GM19238 (cell line): ENCODE measurements around the gene JSRP1.

Experiments used
- DNase-seq: peaks from one replicate; pipeline ENCODE4 v3.0.0; 2011; ENCODE audit warnings: low spot score; ENCODE audit not compliant: insufficient read length

Gene JSRP1, protein sequence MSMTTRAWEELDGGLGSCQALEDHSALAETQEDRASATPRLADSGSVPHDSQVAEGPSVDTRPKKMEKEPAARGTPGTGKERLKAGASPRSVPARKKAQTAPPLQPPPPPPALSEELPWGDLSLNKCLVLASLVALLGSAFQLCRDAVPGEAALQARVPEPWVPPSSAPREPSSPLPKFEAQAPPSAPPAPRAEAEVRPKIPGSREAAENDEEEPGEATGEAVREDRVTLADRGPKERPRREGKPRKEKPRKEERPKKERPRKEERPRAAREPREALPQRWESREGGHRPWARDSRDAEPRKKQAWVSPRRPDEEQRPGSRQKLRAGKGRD

DNA sequence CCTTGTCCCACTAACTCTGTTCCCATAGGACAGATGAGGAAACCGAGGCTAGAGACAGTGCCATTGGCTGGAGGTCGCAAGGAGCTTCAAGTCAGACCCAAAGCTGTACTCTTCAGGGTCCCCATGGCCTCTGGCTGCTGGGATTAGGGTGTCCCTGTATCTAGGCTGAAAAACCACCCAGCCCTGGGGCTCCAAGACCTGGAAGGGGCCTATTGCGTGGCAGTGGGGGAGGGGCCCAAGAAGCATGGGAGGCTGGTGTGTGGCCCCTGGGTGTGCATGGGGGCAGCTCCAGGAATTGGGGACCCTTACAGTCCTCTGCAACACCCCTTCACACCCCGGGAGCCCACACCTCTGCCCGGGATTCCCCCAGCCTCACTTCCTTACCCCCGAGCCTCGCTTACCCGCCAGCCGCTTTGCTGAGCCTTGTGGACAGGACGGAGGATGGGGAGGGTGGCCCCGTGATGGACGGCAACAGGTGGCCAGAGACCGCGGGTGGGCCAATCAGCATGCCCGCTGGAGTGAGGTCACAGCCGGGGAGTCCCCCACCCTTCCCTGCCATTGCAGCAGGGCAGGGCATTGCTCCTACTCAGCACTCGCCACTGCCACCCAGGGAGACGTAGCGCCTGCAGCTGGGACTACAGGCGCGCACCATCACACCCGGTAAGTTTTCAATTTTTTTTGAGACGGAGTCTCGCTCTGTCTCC, at the start of gene JSRP1:
Gene JSRP1, minus strand, starts transcription at position 436 of the 704 bp plus-strand sequence. CDS start 1,103 bp downstream, outside the sequence.
- no peak for DNase-seq

- no peak for DNase-seq
These were observed 49.4 kb upstream of the JSRP1 start for GRCh38 chr19:2305452-2306280.

DNA sequence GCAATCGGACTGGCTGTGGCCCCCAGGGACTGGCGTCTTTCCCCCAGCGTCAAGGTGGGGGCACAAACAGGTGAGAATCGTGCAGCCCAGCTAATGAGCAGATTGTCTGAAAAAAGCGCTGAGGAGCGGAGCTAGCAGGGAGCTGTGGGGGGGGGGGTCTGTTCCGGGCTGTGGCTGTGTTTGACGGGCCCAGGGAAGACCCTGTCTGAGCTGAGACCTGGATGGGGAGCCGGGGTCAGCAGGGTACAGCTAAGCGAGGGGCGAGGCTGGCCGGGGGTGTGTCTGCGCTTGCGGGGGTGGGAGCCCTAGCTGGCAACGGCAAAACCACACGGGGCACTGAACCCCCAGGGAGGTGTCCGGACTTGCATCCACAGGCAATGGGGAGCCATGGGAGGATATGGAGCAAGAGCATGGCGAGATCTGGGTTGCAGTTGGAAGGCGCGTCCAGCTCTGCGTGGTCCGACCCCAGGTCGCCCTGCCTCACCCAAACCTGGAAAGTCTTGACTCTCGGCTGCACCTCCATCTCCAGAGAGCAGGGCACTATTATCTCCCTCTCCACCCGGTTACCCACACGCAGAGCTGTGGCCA, 47.1 kb upstream of the JSRP1 start:
- DNase-seq = no peak

- no peak for DNase-seq
These were observed 46.3 kb upstream of the JSRP1 start for GRCh38 chr19:2302319-2303210.

DNA sequence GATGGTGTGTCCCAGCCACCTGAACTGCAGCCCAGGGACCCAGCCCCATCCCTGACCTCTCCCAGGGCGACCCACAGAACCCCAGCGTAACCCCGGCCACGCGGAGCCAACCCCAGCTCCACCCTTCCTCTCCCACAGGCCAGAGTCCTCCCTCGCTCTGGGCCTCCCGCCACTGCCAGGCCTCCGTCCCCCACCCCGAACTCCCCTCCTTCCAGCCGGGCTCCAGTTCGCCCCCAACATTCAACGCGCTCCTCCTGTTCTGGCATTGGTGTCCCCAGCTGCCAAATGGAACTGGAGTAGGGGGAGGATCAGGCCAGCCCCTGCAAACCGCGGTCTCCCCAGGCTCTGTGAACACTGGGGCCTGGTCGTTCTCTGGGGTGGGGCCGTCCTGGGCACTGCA, 44.3 kb upstream of the JSRP1 start:
- no peak for DNase-seq

DNA sequence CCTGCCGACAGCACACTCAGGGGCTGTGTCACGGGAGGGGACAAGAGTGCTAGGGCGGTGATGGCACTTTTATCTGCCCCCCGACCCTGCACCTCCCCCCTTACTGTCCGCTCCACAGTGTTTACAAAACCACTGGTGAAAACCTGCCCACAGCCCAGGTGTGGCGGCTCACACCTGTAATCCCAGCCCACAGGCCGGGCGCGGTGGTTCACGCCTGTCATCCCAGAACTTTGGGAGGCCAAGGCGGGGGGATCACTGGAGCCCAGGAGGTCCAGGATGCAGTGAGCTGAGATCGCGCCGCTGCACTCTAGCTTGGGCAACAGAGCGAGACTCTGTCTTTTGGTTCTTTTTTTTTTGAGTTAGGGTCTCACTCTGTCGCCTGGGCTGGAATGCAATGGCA, 39.9 kb upstream of the JSRP1 start:
- no peak for DNase-seq

- no peak for DNase-seq
These were observed 38.6 kb upstream of the JSRP1 start for GRCh38 chr19:2294687-2295335.

- DNase-seq = no peak
These were observed 35.1 kb upstream of the JSRP1 start for GRCh38 chr19:2291185-2291751.

DNA sequence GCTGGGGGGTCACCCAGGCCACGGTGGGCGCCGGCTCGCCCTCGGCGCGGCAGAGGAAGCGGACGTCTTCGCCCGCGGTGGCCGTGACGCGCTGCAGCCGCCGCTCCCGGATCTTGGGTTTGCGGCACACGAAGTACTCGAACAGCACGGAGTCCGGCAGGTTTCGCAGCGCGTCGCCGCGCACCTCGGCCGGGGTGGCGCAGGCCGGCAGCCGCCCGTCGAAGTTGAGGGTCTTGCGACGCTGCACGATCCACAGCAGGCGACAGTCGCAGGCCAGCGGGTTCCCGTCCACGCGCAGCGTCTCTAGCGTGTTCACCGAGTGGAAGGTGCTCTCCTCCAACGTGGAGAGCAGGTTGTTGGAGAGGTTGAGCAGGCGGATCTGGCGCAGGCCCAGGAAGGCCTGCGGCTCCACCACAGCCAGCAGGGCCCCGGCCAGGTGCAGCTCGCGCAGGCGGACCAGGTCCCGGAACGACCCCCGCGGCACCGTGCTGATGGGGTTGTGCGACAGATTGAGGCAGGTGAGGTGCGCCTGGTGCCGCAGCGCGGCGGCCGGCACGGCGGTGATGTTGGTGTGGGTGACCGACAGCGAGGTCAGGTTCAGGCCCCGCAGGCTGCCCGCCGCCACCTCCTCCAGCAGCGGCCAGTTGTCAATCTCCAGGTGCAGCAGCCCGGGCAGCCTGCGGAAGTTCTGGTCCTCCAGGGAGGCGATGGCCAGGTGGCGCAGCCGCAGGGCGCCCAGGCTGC, 34.4 kb upstream of the JSRP1 start:
- DNase-seq = no peak

DNA sequence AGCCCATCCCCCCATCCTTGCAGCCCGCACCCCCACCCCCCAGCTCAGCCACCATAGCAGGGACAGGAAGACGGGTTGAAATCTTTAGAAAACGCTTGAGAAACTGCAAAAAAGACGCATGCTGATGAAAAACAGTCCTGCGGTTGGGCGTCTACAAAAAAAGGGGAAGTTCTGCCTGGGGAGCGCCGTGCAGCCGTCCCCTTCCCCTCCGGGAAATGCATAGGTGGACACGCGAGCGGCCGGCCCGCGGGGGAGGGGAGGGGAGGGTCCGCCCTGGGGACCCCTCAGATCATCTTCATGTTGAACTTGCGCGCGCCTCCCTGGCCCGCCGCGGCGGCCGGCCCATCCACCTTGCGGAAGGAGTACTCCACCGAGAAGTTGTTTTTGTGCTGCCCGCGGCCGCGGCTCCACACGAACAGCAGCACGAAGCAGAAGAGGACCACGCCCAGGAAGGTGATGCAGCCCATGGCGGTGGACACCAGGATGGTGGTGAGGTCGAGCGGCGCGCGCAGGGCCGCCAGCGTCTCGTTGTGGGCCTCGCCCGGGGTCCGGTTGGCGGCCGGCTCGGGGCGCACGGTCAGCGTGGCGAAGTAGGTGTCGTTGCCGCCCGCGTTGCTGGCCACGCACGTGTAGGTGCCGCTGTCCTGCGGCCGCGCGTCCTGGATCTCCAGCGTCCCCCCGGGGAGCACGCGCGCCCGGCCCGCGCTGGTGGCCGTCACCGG, 33.7 kb upstream of the JSRP1 start:
- peak; percentile 89 for DNase-seq

DNA sequence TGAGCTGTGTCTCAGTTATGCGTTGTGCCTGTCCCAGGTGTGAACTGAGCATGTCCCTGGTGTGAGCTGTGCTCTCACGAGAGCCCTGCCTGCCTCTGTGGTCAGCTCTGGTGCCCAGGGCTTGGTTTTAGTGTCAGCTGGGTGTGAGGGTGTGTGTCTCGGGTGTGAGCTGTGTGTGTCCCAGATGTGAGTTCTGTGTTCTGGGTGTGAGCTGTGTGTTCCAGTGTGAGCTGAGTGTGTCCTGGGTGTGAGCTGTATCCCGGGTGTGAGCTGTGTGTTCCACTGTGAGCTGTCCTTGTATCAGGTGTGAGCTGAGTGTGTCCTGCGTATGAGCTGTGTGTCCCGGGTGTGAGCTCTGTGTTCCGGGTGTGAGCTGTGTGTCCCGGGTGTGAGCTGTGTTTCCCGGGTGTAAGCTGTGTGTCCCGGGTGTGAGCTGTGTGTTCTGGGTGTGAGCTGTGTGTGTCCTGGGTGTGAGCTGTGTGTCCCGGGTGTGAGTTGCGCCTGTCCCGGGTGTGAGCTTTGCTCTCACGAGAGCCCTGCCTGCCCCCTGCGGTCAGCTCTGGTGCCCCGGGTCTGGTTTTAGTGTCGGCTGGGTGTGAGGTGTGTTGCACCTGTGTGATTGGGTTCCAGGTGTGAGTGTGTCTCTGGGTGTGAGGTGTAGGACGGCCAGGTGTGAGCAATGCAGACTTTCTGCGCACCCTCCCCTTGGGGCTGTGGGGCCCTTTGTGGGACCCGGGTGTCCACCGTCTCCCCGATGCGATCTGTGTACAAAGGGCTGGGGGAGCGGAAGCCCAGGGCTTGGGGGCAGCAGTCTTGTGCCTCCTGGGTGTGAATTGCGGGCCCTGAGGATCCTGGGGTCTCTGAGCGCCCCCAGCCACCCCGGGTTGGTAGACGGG, 32.8 kb upstream of the JSRP1 start:
- no peak for DNase-seq

- no peak for DNase-seq
These were observed 32.2 kb upstream of the JSRP1 start for GRCh38 chr19:2288338-2288817.

- DNase-seq = no peak
These were observed 31.5 kb upstream of the JSRP1 start for GRCh38 chr19:2287585-2288337.

GRCh38 chr19:2286402-2287140, 30.4 kb upstream of the JSRP1 start:
- no peak for DNase-seq

GRCh38 chr19:2283835-2284507, 27.8 kb upstream of the JSRP1 start:
- no peak for DNase-seq
